Adrenal gland (tissue), 19 donors: ENCODE data around the gene EFNB1. TPM values are rescaled to one million over a fixed set of nuclear protein-coding genes. Genes with fewer than 3 reads are reported as not detected.
"Not testable (repeated sequence)": the region's sequence is repeated elsewhere in the genome, so short reads cannot be mapped to it uniquely, and the experiment has no call there.

Source experiments
- DNase-seq, 7 donors: peaks; one replicate each; pipeline ENCODE4 v3.0.0-alpha.2; 2019 to 2020
- H3K27ac ChIP-seq, 5 donors: fragments of 200-600 bp; sonication (generic) in 4 of 5; 1 replicate in 3 of 5; 2 replicates in 2 of 5; pipeline versions ENCODE4 v1.5.1 to v1.8.0; 2016 to 2020; ENCODE audit warnings: mild to moderate bottlenecking in 1 of 5
- H3K27me3 ChIP-seq: fragments of 200-600 bp; 2 replicates; pipeline ENCODE4 v1.8.0; 2021
- H3K36me3 ChIP-seq, 2 donors: fragments of 200-600 bp; replicated peaks in 1 of 2; 1 replicate in 1 of 2; 2 replicates in 1 of 2; pipeline versions ENCODE4 v1.5.1 to v1.8.0; 2018 to 2022
- H3K4me1 ChIP-seq, 2 donors: fragments of 200-600 bp; replicated peaks in 1 of 2; 1 replicate in 1 of 2; 2 replicates in 1 of 2; pipeline versions ENCODE4 v1.5.1 to v1.8.0; 2018 to 2021
- H3K4me3 ChIP-seq, 4 donors: fragments of 200-600 bp; sonication (generic) in 3 of 4; one replicate each; pipeline ENCODE4 v1.5.1; 2016 to 2018
- H3K9me3 ChIP-seq, 3 donors: fragments of 200-600 bp; sonication (generic) in 1 of 3; replicated peaks in 1 of 3; 1 replicate in 2 of 3; 2 replicates in 1 of 3; pipeline versions ENCODE4 v1.5.1 to v1.8.0; 2016 to 2021
- CTCF ChIP-seq, 6 experiments: fragments of 450-650 bp in 4 of 6; fragments of 200-600 bp in 2 of 6; sonication (generic) in 1 of 6; IDR thresholded peaks; 1 replicate in 5 of 6; 2 replicates in 1 of 6; pipeline versions ENCODE4 v1.5.1 to v1.8.0; 2016 to 2021; ENCODE audit warnings: antibody characterized with exemption in 6 of 6, mild to moderate bottlenecking in 2 of 6, moderate library complexity in 1 of 6
- POLR2A ChIP-seq, 2 donors: fragments of 450-650 bp; IDR thresholded peaks; one replicate each; pipeline ENCODE4 v1.6.1; 2017; ENCODE audit warnings: antibody characterized with exemption in 2 of 2, mild to moderate bottlenecking in 2 of 2, moderate library complexity in 1 of 2
- WGBS, 4 donors: extraction: QIAGEN DNeasy Blood & Tissue Kit in 2 of 4; methylation state at CpG; one replicate each; pipeline versions ENCODE4 v1.1.5 to v1.1.7; 2013 to 2017; 5-methylcytosine and 5-hydroxymethylcytosine counted together
- intact Hi-C, 2 donors: fragments of 100-400 bp; cut with DNase I; formaldehyde crosslinking; loops; one replicate each; pipeline versions ENCODE4 v1.14.1 to v1.15.0; 2022 to 2023
- long read RNA-seq, 10 donors: library from polyadenylated mRNA in 3 of 10; unstranded in 2 of 10; stranded (forward) in 1 of 10; transcript quantifications; one replicate each; pipeline ENCODE4 v2.0.0 and lab custom pipeline, GENCODE V29; 2021 to 2026
- polyA plus RNA-seq, 3 donors: library from polyadenylated mRNA; stranded (reverse); fragments of 200-250 nt in 2 of 3; fragments of 350-450 nt in 1 of 3; fragmentation: Illumina TruSeq in 1 of 3; extraction: RNeasy Lipid Tissue Mini Kit (QIAGEN cat#74804) in 1 of 3; gene quantifications; one replicate each; pipeline ENCODE4 v1.2.3, GENCODE V29; 2013 to 2014
- total RNA-seq, 9 donors: library from RNA; depleted of rRNA in 4 of 9; stranded (reverse); fragments of >200 nt in 4 of 9; fragments of 120-200 nt in 1 of 9; fragmentation: NEBNext Ultra II Directional in 1 of 9; extraction: Animal tissue kit (Norgen Biotek cat#: 25700) in 1 of 9; gene quantifications; one replicate each; pipeline versions ENCODE4 v1.1.0 to v1.2.4, GENCODE V29; 2013 to 2023
- donor health status: healthy with polysubstance abuse.
- donor health status: Bipolar disorder and iron deficiency.
- donor health status: DM: yes; HTN: yes; CAD: no.
- donor health status: DM: no; HTN: no; CAD: no.
- donor health status: DM: no; HTN: no; CAD: no.
- donor health status: DM: yes; HTN: yes; CAD: no.

Gene EFNB1
- 10 to 100 TPM; 32.2 to 66.5 (median 40.7) TPM for total RNA-seq
- 10 to 100 TPM; 14.0 to 42.5 (median 40.2) TPM for polyA plus RNA-seq
- long read RNA-seq, donor 1, transcript EFNB1-201 (5 exons, 3,314 nt), result major isoform, 5 of 17 reads
- long read RNA-seq, donor 1, partial matches to known transcripts, result 12 of 17 reads
- long read RNA-seq, donor 1, other reads (novel, unspliced or antisense), result 0 of 17 reads
- long read RNA-seq, donor 2, partial matches to known transcripts, result 0 of 1 reads
- long read RNA-seq, donor 2, other reads (novel, unspliced or antisense), result 0 of 1 reads
- long read RNA-seq, donor 3, partial matches to known transcripts, result 0 of 4 reads
- long read RNA-seq, donor 3, other reads (novel, unspliced or antisense), result 0 of 4 reads
- long read RNA-seq, donor 4, partial matches to known transcripts, result 0 of 5 reads
- long read RNA-seq, donor 4, other reads (novel, unspliced or antisense), result 2 of 5 reads
- long read RNA-seq, donor 5, transcript EFNB1-201 (5 exons, 3,314 nt), result major isoform, 62 of 76 reads
- long read RNA-seq, donor 5, partial matches to known transcripts, result 11 of 76 reads
- long read RNA-seq, donor 5, other reads (novel, unspliced or antisense), result 3 of 76 reads
- long read RNA-seq, donor 6, partial matches to known transcripts, result 4 of 4 reads
- long read RNA-seq, donor 6, other reads (novel, unspliced or antisense), result 0 of 4 reads
- long read RNA-seq, donor 7, transcript EFNB1-201 (5 exons, 3,314 nt), result major isoform, 5 of 10 reads
- long read RNA-seq, donor 7, partial matches to known transcripts, result 5 of 10 reads
- long read RNA-seq, donor 7, other reads (novel, unspliced or antisense), result 0 of 10 reads
- long read RNA-seq, donor 8, transcript EFNB1-201 (5 exons, 3,314 nt), result major isoform, 7 of 7 reads
- long read RNA-seq, donor 8, partial matches to known transcripts, result 0 of 7 reads
- long read RNA-seq, donor 8, other reads (novel, unspliced or antisense), result 0 of 7 reads
- long read RNA-seq, donor 9, partial matches to known transcripts, result 0 of 1 reads
- long read RNA-seq, donor 9, other reads (novel, unspliced or antisense), result 0 of 1 reads
- long read RNA-seq, donor 10, transcript EFNB1-201 (5 exons, 3,314 nt), result major isoform, 10 of 10 reads
- long read RNA-seq, donor 10, partial matches to known transcripts, result 0 of 10 reads
- long read RNA-seq, donor 10, other reads (novel, unspliced or antisense), result 0 of 10 reads

DNA sequence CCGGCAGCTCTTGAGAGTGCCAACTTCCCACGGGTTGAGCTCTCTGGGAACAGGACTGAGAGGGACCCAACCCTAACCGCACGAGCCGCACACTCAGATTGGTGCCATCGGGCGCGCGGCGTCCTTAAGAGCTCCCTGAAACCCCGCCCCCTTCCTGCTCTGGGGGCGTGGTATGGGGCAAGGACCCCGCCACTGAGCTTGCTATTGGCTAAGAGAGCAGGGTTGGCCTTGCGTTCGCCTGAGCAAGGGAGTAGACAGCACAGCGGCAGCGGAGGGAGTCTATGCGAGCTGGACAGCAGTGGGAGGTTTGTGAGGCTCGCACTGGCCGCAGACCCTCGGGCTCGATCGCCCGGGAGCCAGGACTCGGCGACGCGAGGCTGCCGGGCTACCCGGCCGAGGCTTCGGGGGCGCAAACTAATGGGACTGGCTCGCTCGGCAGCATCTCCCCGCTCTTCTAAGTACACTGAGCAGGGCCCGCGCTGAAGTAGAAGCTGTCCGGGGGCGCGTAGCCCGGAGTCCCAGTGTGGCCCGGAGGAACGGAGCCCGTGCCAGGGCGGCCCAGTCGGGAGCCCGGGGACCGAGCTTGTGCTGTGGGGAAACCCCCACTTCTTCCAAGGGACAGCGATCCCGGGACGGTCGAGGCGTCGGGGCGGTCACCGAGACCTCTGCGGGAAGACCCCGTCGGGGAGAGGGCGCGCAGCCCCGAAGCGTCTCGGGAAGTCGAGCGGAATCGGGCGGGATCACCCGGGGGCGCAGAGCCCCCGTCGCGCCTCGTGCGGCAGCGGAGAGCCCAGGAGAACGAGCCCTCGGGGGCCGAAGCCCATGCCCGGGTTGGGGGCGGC lies at the start of gene EFNB1:
Gene EFNB1, plus strand, starts transcription at position 282 of the 842 bp plus-strand sequence. CDS start 756 bp downstream, outside the sequence.
- Histone ChIP-seq H3K27ac (peak within 1 kb of the TSS in 4 of 5 donors; percentile 54 to 83 (median 66)), H3K36me3 (no peaks in the 10 kb centered on the region), H3K4me1 (no peaks in the 10 kb centered on the region), H3K4me3 (peak within 1 kb of the TSS in 3 of 4 donors; percentile 3 to 62 (median 57)), H3K27me3 (peaks cover 7% of the 10 kb centered on the region), H3K9me3 (no peaks in the 10 kb centered on the region)
- TF ChIP-seq POLR2A (IDR thresholded peaks at IDR 0.05) (peak; percentile 84 to 97), CTCF (IDR thresholded peaks at IDR 0.05) (no peak)
- WGBS, 4 donors, result 0 to 64% (median 18%) methylated on average over 1 to 82 of the region's 82 CpGs
- peak; percentile 89 to 96 (median 93) for DNase-seq
- intact Hi-C loops, result loop anchor here (5.0 kb wide), 3 partner anchors 233 to 458 kb away; no protein-coding TSS in a partner anchor

- H3K4me3 ChIP-seq, H3K9me3 ChIP-seq, DNase-seq, H3K36me3 ChIP-seq, intact Hi-C loops, H3K27me3 ChIP-seq, H3K4me1 ChIP-seq, H3K27ac ChIP-seq: not testable (repeated sequence)
- WGBS, 4 donors, result 84 to 94% (median 92%) methylated on average over 4 of the region's 4 CpGs
Measured at GRCh38 chrX:68781295-68781694, 47.5 kb upstream of the EFNB1 start.

DNA sequence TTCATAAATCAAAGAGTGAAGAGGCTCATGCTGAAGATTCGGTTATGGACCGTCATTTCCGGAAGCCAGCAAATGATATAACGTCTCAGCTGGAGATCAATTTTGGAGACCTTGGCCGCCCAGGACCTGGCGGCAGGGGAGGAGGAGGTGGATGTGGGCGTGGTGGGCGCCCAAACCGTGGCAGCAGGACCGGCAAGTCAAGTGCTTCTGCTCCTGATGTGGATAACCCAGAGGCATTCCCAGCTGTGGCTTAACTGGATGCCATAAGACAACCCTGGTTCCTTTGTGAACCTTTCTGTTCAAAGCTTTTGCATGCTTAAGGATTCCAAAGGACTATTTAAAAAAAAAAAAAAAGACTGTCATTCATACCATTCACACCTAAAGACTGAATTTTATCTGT lies 44.0 kb upstream of the EFNB1 start:
- DNase-seq, result no peak
- TF ChIP-seq POLR2A (IDR thresholded peaks at IDR 0.05) (no peak), CTCF (IDR thresholded peaks at IDR 0.05) (no peak)
- H3K36me3 ChIP-seq, result no peaks in the 10 kb centered on the region
- H3K27ac ChIP-seq, result no peak overlapping the region
- intact Hi-C loops, result no loop called here
- 73 to 84% (median 79%) methylated on average over 6 to 10 of the region's 10 CpGs for WGBS, 4 donors
- H3K9me3 ChIP-seq, result no peaks in the 10 kb centered on the region
- H3K27me3 ChIP-seq, result peaks cover 6% of the 10 kb centered on the region
- H3K4me3 ChIP-seq, result no peak overlapping the region
- H3K4me1 ChIP-seq, result no peaks in the 10 kb centered on the region

- DNase-seq, H3K4me3 ChIP-seq, intact Hi-C loops, H3K9me3 ChIP-seq, H3K4me1 ChIP-seq, H3K36me3 ChIP-seq, H3K27ac ChIP-seq: not testable (repeated sequence)
- 70 to 81% (median 77%) methylated on average over 4 of the region's 4 CpGs for WGBS, 4 donors
- peaks cover 13% of the 10 kb centered on the region for H3K27me3 ChIP-seq
Measured at GRCh38 chrX:68786581-68786980, 42.2 kb upstream of the EFNB1 start.
